ENCODE measurements around the gene PRICKLE2. TPM values are rescaled to one million over a fixed set of nuclear protein-coding genes. Genes with fewer than 3 reads are reported as not detected.

The PRICKLE2 gene
- total RNA-seq, 1 experiment from 2014 or later: not detected

- no TSS peak for BruUV-seq (replicated peaks)
- no peaks in the 10 kb centered on the region for H3K9me3 ChIP-seq (ENCODE audit: low read depth, low read length, poor library complexity, severe bottlenecking)
- H3K4me1 ChIP-seq (ENCODE audit: insufficient read depth, low read length, poor library complexity, severe bottlenecking): no peaks in the 10 kb centered on the region
- POLR2A ChIA-PET (ENCODE audit: low non-redundant PET): no interaction called here
- H3K27ac ChIP-seq (ENCODE audit: low read depth, low read length, poor library complexity, severe bottlenecking): no peak overlapping the region
- no peak for DNase-seq (ENCODE audit: low spot score)
- H3K27me3 ChIP-seq (replicated peaks; ENCODE audit: insufficient read depth, low read depth, low read length, poor library complexity): peaks cover 7% of the 10 kb centered on the region
- CTCF ChIA-PET: no interaction called here
- TF ChIP-seq CTCF (conservative IDR thresholded peaks at IDR 0.05; ENCODE audit: low read depth, low read length): no peak
- no peak for TF ChIP-seq EZH2 (IDR thresholded peaks at IDR 0.05; ENCODE audit: borderline replicate concordance, low read depth, low read length, poor library complexity, severe bottlenecking)
- no peak overlapping the region for H3K4me3 ChIP-seq (ENCODE audit: low read depth, low read length, poor library complexity, severe bottlenecking)
- H3K36me3 ChIP-seq (ENCODE audit: insufficient read depth, low read length, poor library complexity, severe bottlenecking): no peaks in the 10 kb centered on the region
- intact Hi-C loops (cut with micrococcal nuclease; ENCODE audit: unreplicated experiment): no loop called here
Measured at GRCh38 chr3:64215559-64215958, 9.7 kb downstream of the PRICKLE2 start.

GRCh38 chr3:64215103-64215502, 10.2 kb downstream of the PRICKLE2 start:
- no peak overlapping the region for H3K4me3 ChIP-seq (ENCODE audit: low read depth, low read length, poor library complexity, severe bottlenecking)
- H3K36me3 ChIP-seq (ENCODE audit: insufficient read depth, low read length, poor library complexity, severe bottlenecking): no peaks in the 10 kb centered on the region
- H3K4me1 ChIP-seq (ENCODE audit: insufficient read depth, low read length, poor library complexity, severe bottlenecking): no peaks in the 10 kb centered on the region
- POLR2A ChIA-PET (ENCODE audit: low non-redundant PET): no interaction called here
- peaks cover 7% of the 10 kb centered on the region for H3K27me3 ChIP-seq (replicated peaks; ENCODE audit: insufficient read depth, low read depth, low read length, poor library complexity)
- BruUV-seq (replicated peaks): no TSS peak
- CTCF ChIA-PET: no interaction called here
- H3K27ac ChIP-seq (ENCODE audit: low read depth, low read length, poor library complexity, severe bottlenecking): no peak overlapping the region
- TF ChIP-seq EZH2 (IDR thresholded peaks at IDR 0.05; ENCODE audit: borderline replicate concordance, low read depth, low read length, poor library complexity, severe bottlenecking): no peak
- no peak for TF ChIP-seq CTCF (conservative IDR thresholded peaks at IDR 0.05; ENCODE audit: low read depth, low read length)
- DNase-seq (ENCODE audit: low spot score): no peak
- intact Hi-C loops (cut with micrococcal nuclease; ENCODE audit: unreplicated experiment): no loop called here
- no peaks in the 10 kb centered on the region for H3K9me3 ChIP-seq (ENCODE audit: low read depth, low read length, poor library complexity, severe bottlenecking)

GRCh38 chr3:64214381-64215018, 10.8 kb downstream of the PRICKLE2 start:
- H3K27ac ChIP-seq (ENCODE audit: low read depth, low read length, poor library complexity, severe bottlenecking): no peak overlapping the region
- no peak for TF ChIP-seq CTCF (conservative IDR thresholded peaks at IDR 0.05; ENCODE audit: low read depth, low read length)
- TF ChIP-seq EZH2 (IDR thresholded peaks at IDR 0.05; ENCODE audit: borderline replicate concordance, low read depth, low read length, poor library complexity, severe bottlenecking): no peak
- ChIA-PET CTCF (no interaction called here), POLR2A (ENCODE audit: low non-redundant PET) (no interaction called here)
- no peak overlapping the region for H3K4me3 ChIP-seq (ENCODE audit: low read depth, low read length, poor library complexity, severe bottlenecking)
- no peak for DNase-seq (ENCODE audit: low spot score)
- H3K27me3 ChIP-seq (replicated peaks; ENCODE audit: insufficient read depth, low read depth, low read length, poor library complexity): peaks cover 7% of the 10 kb centered on the region
- H3K9me3 ChIP-seq (ENCODE audit: low read depth, low read length, poor library complexity, severe bottlenecking): no peaks in the 10 kb centered on the region
- BruUV-seq (replicated peaks): no TSS peak
- intact Hi-C loops (cut with micrococcal nuclease; ENCODE audit: unreplicated experiment): no loop called here
- H3K4me1 ChIP-seq (ENCODE audit: insufficient read depth, low read length, poor library complexity, severe bottlenecking): no peaks in the 10 kb centered on the region
- H3K36me3 ChIP-seq (ENCODE audit: insufficient read depth, low read length, poor library complexity, severe bottlenecking): no peaks in the 10 kb centered on the region

Data from A673 (cell line).